ENCODE data around the gene MYO18B.

Gene MYO18B

DNA sequence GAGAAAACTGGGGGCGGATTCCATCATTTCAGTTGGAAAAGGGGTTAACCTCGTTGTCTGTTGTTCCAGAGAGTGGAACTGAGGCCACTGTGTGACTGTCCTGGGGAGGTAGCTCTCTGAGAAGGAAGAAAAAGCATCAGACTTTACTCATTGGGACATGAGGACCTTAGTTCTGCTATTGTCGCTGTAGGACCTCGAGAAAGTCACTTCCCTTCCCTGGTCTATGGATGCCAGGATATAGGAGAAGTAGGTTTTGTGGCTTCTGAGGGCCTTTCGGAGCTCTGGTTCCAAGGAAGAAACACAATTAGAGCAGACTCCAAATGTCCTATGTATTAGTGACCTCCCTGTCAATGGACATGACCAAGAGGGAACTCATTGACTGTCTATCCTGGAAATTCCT, 6.2 kb downstream of the MYO18B start:
- no peak for DNase-seq (ENCODE audit: low read depth in 2 of 2)

DNA sequence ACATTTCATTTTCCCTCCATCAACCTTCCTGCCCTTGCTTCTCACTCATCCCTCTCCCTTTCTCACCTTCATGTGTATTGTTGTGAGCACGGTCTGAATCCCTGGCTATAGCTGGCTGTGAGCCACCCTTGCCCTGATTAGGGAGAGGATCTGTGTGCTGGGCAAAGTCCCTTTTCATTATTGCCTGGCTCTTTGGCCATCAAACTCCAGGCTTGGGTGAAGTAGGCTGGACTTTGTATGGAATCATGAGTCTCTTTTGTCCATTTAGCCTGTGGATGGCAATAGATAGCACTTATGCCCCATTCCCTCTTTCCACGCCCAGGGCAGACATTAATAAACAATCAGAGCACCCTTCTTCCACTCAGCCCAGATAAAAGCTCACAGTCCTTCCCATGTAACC, 6.7 kb downstream of the MYO18B start:
- no peak for DNase-seq (ENCODE audit: low read depth in 2 of 2)

DNA sequence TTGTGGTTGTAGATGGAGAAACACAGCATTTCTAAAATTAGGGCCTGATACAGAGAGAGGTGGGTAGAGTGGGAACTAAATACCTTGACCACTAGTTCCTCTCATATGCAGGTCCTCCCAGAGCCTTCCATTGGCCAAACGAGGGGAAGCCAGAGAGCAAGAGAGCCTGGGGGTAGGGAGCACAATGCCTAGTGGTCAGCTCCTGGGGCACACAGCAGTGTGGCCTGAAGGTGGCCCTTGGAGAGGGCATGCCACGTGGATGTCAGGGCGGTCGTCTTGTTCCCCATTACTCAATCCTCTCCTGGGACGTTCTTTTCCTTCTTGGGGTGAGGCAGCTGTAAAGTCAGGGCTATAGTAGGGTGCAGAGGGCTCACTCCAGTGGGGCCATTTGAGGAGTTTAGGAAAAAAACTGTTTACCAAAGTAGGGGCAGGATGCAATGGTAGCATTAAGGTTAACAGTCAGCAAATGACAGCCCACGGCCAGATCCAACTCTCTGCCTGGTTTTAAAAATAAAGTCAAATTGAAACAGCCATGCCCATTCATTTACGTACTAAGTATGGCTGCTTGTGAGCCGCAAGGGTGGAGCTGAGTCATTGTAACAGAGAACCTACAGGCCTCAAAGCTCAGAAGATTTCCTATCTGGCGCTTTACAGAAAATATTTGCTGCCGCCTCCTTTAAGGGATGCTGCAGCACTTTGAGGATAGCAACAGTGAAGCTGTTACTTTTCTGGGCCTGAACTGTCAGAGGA, 7.6 kb downstream of the MYO18B start:
- DNase-seq (ENCODE audit: low read depth in 2 of 2), result no peak

DNA sequence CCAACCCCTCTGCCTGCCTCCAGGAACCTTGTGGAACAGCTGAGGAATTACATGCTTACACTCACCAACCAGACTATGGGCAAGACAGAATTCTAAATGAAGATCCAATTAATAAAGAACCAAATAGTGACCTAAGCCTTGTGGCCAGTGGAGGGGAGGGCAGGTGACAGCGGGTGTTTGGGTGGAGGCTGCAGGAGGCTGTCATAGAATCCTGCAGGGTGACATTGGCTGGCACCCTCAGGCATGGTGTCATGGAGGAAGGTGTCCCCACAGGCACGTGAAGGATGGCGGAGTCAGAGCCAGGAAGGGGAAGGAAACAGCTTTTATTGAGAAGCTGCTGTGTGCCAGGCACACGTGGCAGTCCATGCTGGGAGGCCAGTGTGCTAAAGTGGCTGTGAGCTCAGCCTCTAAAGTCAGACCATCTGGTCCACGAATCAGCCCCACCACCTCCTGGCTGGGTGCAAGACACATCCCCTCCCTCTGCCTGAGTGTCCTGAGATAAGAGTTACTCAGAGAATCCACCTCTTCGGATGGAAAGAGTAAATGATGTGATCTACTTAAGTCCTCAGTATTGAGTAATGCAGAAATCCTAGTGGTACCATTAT, 8.7 kb downstream of the MYO18B start:
- no peak for DNase-seq (ENCODE audit: low read depth in 2 of 2)

DNA sequence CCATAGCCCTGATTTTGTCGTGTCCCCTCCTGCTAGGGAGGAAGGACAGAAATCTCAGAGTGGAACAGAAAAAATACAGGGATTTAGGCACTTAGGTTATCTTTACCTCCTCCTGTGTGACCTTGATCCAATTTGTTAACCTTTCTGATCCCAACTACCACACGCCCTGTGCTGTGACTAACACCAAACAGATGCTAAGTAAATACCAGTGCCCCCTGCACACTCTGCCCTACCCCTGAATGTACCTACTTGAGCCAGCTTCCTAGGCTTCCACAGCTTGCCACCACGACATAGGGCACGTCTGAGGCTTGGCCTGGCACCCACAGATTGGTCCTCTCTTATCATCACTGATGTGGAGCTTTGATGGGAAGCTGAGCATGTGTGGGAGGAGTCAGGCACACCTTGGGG, 9.2 kb downstream of the MYO18B start:
- DNase-seq (ENCODE audit: low read depth in 2 of 2), result no peak

DNA sequence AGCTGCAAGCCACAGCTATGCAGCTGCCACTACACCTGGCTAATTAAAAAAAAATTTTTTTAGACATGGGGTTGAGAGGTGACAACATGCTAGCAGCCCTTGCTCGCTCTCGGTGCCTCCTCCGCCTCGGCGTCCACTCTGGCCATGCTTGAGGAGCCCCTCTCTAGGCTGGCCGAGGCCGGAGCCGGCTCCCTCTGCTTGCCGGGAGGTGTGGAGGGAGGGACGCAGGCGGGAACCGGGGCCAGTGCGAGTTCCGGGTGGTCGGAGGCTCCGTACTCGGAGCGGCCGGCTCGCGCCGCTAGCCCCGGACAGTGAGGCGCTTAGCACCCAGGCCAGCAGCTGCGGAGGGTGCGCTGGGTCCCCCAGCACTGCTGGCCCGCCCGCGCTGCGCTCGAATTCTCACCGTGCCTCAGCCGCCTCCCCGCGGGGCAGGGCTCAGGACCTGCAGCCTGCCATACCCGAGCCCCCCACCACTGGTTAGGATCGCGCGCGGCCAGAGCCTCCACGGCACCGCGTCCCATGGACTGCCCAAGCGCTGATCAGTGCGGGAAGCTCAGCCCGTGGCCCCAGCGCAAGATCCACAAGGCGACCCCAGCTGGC, 10.7 kb downstream of the MYO18B start:
- DNase-seq (ENCODE audit: low read depth in 2 of 2), result no peak

DNA sequence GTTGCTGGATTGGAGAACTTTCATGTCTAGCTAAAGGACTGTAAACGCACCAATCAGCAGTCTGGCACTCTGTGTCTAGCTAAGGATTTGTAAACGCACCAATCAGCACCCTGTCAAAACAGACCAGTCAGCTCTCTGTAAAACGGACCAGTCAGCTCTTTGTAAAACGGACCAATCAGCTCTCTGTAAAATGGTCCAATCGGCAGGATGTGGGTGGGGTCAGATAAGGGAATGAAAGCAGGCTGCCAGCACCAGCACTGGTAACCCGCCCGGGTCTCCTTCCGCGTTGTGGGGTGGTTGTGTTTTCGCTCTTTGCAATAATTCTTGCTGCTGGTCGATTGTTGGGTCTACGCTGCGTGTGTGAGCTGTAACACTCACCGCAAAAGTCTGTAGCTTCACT, 11.3 kb downstream of the MYO18B start:
- DNase-seq (ENCODE audit: low read depth in 2 of 2), result no peak

DNA sequence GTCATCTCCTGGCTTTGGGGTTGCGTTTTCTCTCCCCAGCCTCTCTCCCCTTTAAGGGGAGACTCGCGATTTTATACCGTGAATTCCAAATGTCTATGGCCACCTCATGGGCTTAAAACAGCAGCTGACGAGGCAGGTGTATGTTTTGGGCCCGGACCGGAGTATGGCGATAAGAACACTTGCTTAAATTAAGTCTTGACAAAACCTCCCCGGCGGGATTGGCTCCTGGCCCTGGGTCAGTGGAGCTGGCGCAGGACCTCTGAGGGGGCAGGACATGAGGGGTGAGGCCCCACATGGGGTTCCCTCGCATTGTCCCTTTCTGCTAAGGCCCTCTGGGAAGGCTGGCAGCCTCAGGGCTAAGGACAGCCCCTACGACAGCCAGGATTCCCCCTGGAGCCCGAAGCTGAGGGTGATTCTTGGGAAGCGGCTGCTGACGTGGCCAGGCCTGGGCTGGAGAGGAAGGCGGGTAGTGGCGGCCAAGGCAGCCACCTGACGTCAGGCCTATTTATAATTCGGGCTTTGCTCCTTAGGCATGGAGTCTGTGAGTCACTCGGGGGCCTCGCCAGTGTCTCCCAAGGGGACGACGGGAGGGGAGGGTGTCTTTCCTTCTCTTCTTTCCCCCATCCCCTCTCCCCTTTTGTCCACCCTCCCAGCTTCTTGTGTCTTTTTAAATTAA, 12.7 kb downstream of the MYO18B start:
- DNase-seq (ENCODE audit: low read depth in 2 of 2), result no peak

DNA sequence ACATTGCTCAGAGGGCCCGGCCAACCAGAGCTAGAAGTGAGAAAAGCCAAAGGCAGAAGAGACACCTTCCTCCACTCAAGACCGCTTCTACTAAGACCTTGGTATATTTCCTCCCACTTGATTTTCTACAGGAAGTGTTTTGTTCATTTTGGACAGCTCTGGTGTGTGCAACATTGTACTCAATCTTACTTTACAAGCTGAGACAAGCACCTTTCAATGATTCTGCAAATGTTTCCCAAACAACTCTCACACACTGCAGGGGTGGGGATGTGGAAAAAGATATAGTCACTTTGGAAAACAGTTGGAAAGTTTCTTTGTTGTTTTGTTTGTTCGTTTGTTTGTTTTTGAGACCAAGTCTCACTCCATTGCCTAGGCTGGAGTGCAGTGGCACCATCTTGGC, 15.7 kb downstream of the MYO18B start:
- DNase-seq (ENCODE audit: low read depth in 2 of 2), result no peak

DNA sequence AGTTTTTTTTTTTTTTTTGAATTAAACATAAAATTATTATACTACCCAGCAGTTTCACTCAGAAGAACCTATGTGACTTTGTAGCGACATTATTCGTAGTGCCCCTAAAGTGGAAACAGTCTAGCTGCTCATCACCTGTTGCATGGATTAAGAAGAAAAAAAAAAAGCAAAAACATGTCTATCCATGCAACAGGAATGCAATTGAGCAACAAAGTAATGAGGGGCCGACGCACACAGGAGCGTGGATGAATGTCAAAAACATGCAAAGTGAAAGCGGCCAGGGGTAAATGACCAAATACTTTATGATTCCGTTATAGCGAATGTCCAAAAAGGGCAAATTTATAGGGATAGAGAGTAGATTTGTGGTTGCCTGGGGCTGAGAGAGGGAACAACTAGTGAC, 16.3 kb downstream of the MYO18B start:
- no peak for DNase-seq (ENCODE audit: low read depth in 2 of 2)

DNA sequence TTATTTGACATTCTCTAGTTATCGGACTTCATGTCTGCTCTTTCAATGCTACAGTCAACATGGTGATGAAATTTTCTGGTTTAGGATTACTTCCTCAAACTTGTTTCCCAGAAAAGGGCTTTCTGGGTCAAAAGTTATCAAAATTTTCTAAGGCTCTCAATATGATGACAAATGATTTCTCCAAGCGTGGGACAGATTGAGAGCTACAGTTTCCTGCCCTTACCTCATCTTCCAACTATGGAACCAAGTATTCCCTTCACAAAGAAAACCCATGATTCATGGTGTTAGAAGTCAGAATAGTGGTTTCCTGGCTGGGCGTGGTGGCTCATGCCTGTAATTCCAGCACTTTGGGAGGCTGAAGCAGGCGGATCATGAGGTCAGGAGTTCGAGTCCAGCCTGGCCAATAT, 17.8 kb downstream of the MYO18B start:
- peak; percentile 46 to 50 for DNase-seq (ENCODE audit: low read depth in 2 of 2)

DNA sequence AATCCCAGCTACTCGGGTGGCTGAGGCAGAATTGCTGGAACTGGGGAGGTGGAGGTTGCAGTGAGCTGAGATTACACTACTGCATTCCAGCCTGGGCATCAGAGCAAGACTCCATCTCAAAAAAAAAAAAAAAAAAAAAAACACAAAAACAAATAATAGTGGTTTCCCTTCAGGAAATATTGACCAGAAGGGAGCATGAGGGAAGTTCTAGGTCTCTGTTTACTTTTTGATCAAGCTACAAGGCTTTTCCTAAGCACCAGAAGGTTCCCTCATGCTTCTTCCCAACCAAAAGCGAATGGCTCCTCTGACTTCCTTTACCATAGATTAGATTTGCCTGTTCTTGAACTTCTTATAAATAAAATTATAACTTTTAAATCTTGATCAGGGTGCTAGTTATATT, 18.3 kb downstream of the MYO18B start:
- no peak for DNase-seq (ENCODE audit: low read depth in 2 of 2)

DNA sequence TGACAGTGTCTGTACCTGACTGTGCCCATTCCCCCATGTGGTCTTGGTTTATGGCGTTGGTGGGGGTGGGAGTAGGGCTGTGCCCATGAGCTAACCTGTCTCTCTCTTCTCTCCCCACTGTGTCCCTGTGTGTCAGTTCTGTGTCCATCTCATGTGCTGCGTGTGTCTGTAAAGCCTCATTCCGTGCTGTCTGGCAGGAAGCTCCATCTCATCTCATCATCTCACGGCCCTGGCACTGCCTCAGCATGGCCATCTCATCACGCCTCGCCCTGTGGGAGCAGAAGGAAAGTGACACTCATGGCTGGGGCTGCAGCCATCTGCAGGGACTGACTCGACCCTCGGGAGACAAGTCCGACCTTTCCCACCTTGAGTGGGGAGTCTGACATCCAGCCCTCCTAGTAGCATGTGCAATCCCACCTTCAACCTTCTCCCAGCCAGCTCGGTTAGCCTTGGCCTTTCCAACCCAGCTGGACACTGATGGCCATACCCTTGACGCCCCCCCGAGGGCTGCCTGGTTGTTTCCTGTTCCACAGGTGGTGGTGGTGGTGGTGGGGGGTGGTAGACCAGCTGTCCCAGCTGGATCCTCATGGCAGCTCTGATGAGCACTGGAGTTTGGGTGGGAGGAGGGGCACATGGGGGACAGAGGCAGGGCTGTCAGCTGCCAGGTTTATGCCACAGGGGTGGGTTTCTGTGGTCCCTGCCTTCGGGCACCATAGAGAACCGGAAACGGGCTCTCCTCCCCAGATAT, 19.0 kb downstream of the MYO18B start:
- no peak for DNase-seq (ENCODE audit: low read depth in 2 of 2)

DNA sequence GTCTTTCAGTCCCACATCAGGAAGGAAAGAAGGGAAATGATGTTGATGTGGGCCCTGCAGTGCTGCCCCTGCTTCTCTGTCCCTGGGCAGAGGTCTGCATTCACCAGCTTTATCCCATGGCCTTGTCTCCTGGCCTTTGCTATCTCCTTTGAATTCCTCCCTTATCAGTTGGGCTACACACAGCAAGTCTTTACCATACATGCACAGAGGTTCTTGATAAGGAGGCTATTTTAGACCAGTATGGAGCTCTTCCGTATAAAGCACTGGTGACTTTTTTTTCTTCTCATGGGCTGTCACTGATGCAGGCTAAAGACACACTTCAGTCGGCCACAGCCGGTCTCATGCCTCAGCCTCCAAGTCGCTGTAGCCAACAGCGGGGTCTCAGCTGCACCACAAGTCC, 20.2 kb downstream of the MYO18B start:
- no peak for DNase-seq (ENCODE audit: low read depth in 2 of 2)

DNA sequence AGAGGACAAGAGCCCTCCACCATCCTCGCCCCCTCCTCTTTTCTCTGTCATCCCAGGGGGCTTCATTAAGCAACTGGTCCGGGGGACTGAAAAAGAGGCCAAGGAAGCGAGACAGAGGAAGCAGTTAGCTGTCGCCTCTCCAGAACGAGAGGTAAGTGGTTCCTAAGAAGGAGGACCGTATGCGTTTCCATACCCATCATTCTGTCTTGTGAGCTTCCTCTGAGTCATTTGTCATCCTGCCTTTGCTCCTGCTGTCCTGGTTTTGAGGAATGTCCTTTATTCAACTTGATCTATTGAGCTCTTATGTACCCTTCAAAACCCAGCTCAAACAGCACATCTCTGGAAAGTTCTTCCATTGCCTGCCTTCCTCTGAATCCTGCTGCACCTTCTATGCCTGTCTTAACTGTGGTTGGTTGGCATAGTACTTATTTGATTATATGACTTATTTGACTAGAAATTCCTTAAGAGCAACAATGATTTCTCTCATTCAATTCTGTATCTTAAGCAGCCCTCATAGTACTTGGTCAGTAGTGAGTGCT, 21.3 kb downstream of the MYO18B start:
- DNase-seq (ENCODE audit: low read depth in 2 of 2), result no peak

DNA sequence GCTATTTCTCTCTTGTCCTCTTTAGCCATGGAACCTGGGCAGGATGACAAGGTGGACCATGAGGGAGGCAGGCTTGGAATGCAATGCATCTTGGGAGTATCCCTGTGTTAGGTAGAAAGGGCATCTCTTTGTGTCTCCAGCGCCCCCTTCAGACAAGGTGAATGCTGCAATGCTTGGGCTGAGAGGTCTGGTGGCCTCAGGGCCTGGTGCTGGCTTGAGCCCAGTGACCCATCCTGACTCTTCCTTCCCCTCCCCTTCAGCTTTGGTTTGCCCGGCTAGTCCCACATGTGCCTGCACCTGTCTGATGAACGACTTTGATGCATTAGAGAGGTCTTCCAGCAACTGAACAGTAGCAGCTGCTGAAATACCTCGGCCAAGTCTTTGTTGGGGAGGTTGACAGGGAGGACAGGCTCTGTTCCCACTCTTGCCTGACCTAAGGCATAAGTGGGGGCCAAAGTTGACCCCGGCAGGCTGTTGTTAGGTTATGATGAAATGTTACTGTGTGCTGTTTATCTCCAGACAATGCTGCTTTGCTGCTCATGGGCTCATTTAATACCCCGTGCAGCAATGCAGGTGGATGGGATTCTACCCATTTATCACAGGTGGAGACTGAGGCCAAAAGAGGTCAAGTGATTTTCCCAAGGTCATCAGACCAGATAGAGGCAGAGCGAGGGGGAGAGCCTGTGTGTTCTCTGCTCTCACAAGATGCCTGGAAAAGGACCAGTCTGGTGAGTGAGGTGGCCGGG, 22.5 kb downstream of the MYO18B start:
- no peak for DNase-seq (ENCODE audit: low read depth in 2 of 2)

DNA sequence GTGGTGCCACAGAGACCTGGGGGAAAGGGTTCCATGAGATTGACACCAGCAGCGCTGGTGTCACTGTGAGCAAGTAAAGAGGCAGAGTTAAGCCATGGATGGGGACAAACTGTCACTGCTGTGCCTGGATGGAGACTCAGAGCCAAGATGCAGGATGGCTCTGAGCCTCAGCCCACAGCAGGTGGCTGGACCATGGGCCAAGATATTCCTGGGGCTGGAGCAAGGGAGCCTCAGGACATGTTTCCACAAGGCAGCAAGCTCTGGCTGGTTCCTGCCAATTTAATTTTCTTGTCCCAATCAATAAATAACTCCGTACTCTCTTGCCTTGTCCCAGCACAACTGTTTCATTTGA, 23.0 kb downstream of the MYO18B start:
- DNase-seq (ENCODE audit: low read depth in 2 of 2), result no peak

DNA sequence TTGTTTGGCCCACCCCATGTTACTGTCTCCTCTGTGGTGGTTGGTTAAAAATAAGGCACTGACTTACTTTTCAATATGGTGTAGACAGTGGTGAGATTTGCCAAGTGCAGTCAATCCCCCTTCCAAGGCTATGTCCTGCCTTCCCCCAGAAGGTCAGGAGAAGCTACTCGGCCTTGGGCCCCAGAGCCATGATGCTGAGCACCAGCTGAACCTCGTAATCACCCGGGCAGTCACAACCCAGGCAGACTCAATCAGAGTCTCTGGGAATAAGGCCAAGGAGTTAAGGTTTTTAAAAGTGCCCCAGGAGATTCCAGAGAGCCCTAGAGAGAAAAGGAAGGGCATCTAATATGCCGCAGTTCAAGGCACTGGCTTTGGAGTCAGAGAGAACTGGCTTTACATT, 23.8 kb downstream of the MYO18B start:
- DNase-seq (ENCODE audit: low read depth in 2 of 2), result no peak

DNA sequence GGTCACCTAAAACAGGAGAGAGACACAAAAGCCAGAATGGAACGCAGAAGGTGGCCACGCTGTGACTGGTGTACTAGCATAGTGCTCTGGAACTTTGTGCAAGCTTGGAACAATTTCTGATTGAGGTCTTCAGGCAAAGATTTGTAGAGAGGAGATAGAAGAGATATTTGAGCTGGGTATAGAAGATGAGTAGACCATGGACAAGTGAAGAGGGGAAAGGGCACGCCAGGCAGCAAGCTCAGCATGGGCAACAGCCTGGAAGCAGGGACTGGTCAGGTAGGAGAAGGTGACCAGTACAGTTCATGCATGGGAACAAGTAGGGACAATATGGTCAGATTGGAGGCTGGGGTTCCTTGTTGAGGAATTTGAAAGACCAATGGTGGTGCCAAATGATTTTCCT, 24.4 kb downstream of the MYO18B start:
- no peak for DNase-seq (ENCODE audit: low read depth in 2 of 2)

DNA sequence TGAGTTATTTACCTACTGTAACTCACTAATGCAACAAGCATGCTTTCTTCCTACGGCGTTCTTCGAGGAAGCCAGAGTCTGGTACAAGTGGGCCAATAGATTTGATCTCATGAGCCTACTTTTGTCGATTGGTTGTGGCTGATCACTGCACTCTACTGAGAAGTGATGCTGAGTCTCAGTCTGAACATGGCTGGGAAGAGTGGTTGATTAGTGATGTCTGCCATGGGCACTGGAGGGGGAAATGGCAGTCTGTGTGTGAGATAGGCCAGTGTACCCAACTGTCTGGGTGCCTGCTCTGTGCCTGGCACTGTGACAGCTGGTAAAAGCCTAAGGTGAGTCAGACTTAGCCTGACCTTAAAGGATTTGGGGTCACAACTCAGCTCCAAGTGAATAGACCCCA, 28.3 kb downstream of the MYO18B start:
- DNase-seq (ENCODE audit: low read depth in 2 of 2), result no peak

DNA sequence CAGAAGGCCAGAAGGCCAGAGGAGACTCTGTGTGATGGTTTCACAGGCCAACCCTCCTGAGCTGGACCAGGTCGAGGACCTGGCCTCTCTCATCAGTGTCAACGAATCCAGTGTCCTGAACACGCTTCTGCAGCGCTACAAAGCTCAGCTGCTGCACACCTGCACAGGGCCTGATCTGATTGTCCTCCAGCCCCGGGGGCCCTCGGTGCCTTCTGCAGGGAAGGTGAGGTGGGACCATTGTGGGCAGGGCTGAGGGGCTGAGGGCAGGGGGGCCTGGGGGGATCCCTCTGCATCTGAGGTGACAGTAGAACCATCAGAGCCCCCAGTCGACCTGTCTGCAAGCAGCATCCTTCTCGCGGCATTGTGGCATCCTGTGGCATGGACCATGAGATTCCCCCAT, 30.3 kb downstream of the MYO18B start:
- DNase-seq (ENCODE audit: low read depth in 2 of 2), result no peak
